Fibroblast of skin of back (primary cell): ENCODE measurements around the gene CCNDBP1. TPM values are rescaled to one million over a fixed set of nuclear protein-coding genes. Genes with fewer than 3 reads are reported as not detected.
A peak's percentile ranks its signal among the peaks of the same experiment; 100 is the strongest.
"Not testable (repeated sequence)": the region's sequence is repeated elsewhere in the genome, so short reads cannot be mapped to it uniquely, and the experiment has no call there.

Source experiments
- DNase-seq: peaks from one replicate; pipeline ENCODE4 v3.0.0-alpha.2; 2013
- polyA plus RNA-seq, 2 experiments: library from polyadenylated mRNA; unstranded; fragments of 120-200 nt; gene quantifications; one replicate each; pipeline ENCODE4 v1.2.1, GENCODE V29; 2013; ENCODE audit not compliant: insufficient read length in 2 of 2

CCNDBP1 gene, protein sequence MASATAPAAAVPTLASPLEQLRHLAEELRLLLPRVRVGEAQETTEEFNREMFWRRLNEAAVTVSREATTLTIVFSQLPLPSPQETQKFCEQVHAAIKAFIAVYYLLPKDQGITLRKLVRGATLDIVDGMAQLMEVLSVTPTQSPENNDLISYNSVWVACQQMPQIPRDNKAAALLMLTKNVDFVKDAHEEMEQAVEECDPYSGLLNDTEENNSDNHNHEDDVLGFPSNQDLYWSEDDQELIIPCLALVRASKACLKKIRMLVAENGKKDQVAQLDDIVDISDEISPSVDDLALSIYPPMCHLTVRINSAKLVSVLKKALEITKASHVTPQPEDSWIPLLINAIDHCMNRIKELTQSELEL
- 41.8 TPM for polyA plus RNA-seq (2013, experiment 1 of 2; ENCODE audit: insufficient read length)
- 39.7 TPM for polyA plus RNA-seq (2013, experiment 2 of 2; ENCODE audit: insufficient read length)

GRCh38 chr15:43185157-43186002 is at the start of gene CCNDBP1:
TSS of gene CCNDBP1 (plus strand) at chr15:43185403. CDS start at chr15:43185499, 96 bp downstream.
- DNase-seq = peak; percentile 83

- DNase-seq = peak; percentile 15
Observed at GRCh38 chr15:43143203-43143941, 41.8 kb upstream of the CCNDBP1 start.

- DNase-seq = no peak
Observed at GRCh38 chr15:43144512-43144911, 40.7 kb upstream of the CCNDBP1 start.

GRCh38 chr15:43146184-43146583 is 39.0 kb upstream of the CCNDBP1 start:
- DNase-seq = no peak

DNA sequence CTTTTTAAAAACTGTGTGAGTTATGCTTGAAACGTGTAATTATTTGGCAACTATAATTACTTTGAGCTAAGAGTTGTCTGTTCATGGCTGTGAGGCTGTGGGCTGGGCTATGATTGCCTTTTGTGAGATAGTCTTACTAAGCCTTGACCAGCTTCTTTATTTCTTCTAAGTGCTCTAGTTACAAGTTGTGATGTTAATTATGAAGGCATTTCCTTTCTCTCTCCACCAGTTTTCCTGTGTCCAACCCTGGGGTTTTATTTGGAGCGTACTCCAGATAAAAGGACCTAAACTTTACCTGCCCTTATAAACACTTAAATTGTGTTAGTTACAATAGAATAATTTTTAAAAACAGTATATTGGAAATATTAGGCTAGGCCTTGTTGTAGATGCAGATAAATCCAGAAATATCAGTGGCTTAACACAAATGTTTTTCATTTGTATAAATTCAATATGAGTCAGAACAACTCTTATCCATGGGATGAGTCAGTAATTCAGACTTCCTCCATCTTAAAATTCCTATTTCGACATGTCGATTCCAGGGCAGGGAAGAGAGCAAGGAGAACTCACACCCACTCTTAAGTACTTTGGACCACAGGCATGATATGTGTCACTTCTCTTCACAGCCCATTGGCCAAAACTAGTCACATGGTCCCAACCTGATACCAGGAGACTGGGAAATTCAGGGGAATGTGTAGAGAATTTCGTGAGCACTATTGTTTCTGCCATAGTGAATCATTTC is 34.8 kb upstream of the CCNDBP1 start:
- DNase-seq = peak; percentile 99

DNA sequence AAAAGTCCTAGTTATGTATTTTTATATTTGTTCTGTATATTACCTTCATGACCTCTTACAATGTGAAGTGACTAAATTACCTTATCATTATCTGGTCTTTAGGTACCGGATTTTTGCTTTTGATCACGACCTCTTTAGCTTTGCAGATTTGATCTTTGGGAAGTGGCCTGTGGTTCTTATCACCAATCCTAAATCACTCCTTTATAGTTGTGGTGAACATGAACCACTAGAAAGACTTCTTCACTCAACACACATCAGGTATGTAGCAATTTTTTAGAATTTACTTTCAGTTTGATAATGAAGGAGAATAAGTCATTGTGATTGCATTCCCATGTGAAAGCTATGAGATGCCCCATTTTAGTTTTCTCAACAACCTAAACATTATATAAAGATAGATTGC is 33.5 kb upstream of the CCNDBP1 start:
- DNase-seq = no peak

DNA sequence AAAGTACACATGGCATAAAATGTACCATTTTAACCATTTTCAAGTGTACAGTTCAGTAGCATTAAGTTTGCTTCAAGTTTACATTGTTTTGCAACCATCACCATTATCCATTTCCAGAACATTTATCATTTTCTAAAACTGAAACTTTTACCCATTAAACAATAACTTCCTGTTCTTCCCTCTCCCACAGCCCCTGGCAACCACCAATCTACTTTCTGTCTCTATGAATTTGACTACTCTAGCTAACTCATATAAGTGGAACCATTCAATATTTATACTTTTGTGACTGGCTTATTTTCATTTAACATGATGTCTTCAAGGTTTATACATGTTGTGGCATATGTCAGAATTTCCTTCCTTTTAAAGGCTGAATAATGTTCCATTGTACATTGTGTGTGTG is 31.9 kb upstream of the CCNDBP1 start:
- DNase-seq = no peak

- peak; percentile 40 for DNase-seq
Observed at GRCh38 chr15:43165801-43166325, 19.3 kb upstream of the CCNDBP1 start.

DNA sequence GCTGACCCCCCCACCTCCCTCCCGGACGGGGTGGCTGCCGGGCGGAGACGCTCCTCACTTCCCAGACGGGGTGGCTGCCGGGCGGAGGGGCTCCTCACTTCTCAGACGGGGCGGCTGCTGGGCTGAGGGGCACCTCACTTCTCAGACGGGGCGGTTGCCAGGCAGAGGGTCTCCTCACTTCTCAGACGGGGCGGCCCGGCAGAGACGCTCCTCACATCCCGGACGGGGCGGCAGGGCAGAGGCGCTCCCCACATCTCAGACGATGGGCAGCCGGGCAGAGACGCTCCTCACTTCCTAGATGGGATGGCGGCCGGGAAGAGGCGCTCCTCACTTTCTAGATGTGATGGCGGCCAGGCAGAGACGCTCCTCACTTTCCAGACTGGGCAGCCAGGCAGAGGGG is 17.9 kb upstream of the CCNDBP1 start:
- DNase-seq = not testable (repeated sequence)

DNA sequence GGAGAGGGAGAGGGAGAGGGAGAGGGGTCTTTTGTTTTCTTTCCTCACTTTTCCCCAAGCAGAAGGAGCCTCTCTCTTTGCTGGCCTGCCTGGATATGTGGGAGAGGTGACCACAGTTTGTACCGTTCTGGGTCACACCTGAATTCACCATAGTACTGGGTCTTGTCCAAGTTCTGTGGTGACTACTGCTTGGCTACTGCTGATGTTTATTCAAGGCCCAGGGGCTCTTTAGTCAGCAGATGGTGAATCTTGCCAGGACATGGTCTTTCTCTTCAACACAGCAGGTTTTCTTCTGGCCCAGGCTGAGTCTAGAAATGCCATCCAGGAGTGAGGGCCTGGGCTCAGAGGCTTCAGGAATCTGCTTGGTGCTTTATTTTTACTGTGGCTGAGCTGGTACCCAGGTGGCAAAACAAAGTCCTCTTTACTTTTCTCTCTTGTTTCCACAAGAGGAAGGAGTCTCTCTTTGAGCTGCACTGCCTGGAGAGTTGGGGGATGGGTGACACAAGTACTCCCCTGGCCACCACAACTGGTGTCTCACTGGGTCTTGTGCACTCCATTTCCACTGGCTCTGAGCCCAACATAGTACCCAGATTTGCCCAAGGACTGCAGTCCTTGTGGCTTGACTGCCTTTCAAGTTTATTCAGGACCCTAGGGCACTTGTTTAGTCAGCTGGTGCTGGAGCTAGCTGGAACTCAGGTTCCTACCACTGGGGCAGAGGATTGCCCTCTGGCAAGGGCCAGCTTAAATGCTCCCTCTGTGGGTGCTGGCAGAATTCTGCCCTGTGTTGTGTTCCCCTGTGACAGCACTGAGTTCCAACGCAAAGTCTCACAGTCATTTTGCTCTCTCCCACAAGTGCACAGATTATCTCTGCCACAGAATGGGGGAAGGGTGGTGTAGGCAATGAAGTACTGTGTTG is 16.8 kb upstream of the CCNDBP1 start:
- peak; percentile 38 for DNase-seq

DNA sequence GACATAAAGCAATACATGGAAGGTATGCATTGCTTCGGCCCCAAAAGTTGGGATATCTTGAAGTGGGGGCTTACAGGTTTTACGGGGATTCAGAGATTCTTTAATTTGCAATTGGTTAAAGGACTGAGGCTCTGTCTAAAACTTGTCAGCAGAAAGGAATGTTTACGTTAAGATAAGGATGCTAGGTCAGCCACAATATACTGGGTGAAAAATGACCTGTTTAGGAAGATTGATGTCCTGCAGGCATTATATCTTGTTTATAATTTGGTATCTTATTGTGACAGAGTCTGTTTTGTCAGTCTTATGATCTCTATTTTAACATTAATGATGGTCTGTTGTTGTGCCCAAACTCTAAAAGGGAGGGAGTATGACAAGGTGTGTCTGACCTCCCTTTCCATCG is 15.3 kb upstream of the CCNDBP1 start:
- DNase-seq = peak; percentile 67

DNA sequence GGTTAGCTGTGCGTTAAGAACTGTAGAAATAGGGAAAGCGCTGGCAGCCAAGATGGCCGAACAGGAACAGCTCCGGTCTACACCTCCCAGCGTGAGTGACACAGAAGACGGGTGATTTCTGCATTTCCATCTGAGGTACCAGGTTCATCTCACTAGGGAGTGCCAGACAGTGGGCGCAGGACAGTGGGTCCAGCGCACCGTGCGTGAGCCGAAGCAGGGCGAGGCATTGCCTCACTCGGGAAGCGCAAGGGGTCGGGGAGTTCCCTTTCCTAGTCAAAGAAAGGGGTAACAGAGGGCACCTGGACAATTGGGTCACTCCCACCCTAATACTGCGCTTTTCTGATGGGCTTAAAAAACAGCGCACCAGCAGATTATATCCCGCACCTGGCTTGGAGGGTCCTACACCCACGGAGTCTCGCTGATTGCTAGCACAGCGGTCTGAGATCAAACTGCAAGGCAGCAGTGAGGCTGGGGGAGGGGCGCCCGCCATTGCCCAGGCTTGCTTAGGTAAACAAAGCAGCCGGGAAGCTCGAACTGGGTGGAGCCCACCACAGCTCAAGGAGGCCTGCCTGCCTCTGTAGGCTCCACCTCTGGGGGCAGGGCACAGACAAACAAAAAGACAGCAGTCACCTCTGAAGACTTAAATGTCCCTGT is 9.4 kb upstream of the CCNDBP1 start:
- DNase-seq = not testable (repeated sequence)

- not testable (repeated sequence) for DNase-seq
Observed at GRCh38 chr15:43177147-43177546, 8.1 kb upstream of the CCNDBP1 start.

- DNase-seq = no peak
Observed at GRCh38 chr15:43183270-43183669, 1.9 kb upstream of the CCNDBP1 start.

DNA sequence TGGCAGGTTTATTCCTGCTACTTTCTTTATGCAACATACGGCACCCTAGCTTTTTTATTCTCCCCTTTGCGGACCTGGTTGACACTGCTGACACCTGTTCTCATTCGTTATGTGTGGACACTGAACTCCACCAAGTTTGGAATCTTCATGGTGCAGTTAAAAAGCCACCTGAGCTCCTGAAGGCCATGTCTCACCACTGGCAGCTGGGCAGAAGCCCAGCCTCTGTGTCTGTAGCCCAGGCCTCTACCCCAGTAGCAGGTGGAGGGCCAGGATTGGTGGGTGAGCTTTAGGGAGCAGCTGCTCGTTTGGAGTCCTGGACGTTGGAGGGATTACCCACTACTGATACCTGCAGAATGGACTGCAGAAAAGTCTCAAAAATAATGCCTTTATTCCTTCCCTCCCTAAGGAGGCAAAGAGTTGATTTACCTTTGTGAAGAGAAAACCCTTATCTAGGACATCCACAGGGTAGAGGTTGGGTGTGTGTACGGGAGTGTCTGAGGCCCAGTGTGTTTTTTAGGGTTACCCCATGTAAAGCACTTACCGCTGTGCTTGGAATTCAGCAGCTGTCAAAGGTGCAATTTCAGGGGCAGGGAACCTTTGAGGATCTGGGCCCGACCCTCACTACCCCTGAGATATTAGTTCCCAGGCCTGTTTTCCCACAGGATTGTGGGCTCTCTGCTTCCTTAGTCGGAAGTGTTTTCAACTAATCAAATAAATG is 637 bp upstream of the CCNDBP1 start:
- DNase-seq = no peak

DNA sequence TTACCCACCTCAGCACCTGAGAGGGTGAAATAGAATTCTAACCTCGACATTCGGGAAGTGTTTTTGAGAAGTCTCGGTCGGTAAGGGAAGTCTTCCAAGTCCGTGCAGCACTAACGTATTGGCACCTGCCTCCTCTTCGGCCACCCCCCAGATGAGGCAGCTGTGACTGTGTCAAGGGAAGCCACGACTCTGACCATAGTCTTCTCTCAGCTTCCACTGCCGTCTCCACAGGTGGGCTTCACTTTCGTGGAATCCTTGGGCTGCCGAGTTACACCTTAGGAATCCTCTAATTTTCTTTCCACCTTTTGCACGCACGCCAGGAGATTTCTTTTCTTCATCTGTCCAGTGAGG is 775 bp downstream of the CCNDBP1 start:
- DNase-seq = no peak

GRCh38 chr15:43187544-43188155 is 2.4 kb downstream of the CCNDBP1 start:
- DNase-seq = peak; percentile 62

DNA sequence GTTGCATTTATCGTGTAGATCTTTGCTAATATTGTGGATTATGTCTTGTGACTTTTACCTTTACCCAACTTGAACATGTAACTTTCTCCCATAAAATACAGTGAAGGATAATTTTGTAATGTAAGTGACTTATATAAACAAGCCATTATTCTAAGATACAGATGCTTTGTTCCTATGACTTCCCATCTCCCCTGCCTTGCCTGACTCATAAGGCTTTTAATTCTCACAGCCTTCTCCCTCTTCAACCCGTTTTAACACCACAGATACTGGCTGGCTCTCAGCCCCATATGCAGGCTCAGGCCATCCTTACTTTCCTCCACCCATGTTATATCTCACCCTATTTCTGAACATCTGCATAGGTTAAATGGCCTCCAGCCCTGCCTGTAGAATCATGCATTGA is 4.1 kb downstream of the CCNDBP1 start:
- DNase-seq = no peak

DNA sequence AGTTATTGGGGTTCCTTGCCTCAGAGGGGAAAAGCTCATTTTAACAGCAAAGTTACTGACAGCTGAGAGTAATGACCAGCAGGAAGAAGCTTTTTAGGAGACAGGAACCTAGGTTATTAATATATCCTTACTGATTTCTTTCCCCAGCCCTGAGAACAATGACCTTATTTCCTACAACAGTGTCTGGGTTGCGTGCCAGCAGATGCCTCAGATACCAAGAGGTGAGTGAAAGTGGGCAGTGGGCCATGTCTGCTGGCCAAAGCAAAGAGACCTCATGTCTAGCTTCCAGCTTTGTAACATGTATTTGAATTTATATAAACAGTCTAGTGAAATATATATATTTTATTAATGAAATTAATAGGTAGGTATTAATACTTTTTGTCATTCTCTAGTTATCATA is 5.0 kb downstream of the CCNDBP1 start:
- DNase-seq = no peak
